ENCODE measurements around the gene MYOZ1.

DNA sequence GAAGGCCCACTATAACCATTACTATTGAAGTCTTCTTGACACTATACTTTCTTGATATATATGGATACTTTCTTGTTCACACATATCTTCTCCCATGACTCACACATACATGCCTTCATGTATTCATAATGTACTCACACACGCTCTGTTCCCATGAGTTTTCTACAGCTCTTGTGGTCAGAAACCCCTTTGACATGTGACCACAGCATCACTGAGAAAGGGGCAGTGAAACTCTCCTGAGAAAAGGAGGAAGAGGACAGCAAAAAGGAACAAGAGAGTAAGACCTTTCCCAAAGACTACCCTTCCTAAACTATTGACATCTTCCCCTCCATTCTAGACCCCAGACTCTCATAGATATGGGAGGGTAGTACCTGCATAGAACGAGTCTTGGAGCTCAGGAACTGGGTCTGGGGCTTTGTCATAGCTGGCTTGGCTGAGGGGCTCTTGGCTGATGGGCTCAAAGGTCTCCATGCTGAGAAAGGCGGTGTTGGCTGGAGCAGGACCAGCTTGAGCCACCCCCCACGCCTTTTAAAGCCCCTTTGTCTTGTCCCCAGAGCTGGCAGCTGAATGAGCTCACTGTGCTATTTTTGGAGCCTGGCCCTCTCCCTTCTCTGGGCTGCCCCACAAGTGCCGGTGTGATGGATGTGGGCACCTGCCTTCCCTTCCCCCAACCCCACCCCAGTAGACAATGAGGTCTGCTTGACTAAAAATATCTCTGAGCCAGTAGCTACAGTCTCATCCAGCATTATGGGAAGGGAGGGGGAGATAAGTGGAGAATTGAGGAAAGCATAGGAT lies 9.5 kb upstream of the MYOZ1 start:
- TF ChIP-seq, protein P1, sequence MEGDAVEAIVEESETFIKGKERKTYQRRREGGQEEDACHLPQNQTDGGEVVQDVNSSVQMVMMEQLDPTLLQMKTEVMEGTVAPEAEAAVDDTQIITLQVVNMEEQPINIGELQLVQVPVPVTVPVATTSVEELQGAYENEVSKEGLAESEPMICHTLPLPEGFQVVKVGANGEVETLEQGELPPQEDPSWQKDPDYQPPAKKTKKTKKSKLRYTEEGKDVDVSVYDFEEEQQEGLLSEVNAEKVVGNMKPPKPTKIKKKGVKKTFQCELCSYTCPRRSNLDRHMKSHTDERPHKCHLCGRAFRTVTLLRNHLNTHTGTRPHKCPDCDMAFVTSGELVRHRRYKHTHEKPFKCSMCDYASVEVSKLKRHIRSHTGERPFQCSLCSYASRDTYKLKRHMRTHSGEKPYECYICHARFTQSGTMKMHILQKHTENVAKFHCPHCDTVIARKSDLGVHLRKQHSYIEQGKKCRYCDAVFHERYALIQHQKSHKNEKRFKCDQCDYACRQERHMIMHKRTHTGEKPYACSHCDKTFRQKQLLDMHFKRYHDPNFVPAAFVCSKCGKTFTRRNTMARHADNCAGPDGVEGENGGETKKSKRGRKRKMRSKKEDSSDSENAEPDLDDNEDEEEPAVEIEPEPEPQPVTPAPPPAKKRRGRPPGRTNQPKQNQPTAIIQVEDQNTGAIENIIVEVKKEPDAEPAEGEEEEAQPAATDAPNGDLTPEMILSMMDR (optimal IDR thresholded peaks at IDR 0.05 in 1 of 3, IDR thresholded peaks at IDR 0.05 in 1 of 3, conservative IDR thresholded peaks at IDR 0.05 in 1 of 3; ENCODE audit: extremely low read depth in 1 of 3, insufficient read depth in 2 of 3, low read length in 3 of 3) = no peak
- no peak for TF ChIP-seq EZH2 (IDR thresholded peaks at IDR 0.05; ENCODE audit: low read length)
